Activated CD4-positive, alpha-beta T cell treated with anti-CD3 and anti-CD28 coated beads, Interleukin-2, Interleukin-4, amounts not matched to agents 100 ng/mL and 50 ng/mL, durations not matched to agents 16 hours and 8 hours (primary cell): ENCODE results near the gene EIPR1.
"Not testable (repeated sequence)": the region's sequence is repeated elsewhere in the genome, so short reads cannot be mapped to it uniquely, and the experiment has no call there.

Source experiments
- DNase-seq: peaks from one replicate; pipeline ENCODE4 v3.0.0-alpha.2; 2020; ENCODE audit warnings: low spot score

Gene EIPR1

DNA sequence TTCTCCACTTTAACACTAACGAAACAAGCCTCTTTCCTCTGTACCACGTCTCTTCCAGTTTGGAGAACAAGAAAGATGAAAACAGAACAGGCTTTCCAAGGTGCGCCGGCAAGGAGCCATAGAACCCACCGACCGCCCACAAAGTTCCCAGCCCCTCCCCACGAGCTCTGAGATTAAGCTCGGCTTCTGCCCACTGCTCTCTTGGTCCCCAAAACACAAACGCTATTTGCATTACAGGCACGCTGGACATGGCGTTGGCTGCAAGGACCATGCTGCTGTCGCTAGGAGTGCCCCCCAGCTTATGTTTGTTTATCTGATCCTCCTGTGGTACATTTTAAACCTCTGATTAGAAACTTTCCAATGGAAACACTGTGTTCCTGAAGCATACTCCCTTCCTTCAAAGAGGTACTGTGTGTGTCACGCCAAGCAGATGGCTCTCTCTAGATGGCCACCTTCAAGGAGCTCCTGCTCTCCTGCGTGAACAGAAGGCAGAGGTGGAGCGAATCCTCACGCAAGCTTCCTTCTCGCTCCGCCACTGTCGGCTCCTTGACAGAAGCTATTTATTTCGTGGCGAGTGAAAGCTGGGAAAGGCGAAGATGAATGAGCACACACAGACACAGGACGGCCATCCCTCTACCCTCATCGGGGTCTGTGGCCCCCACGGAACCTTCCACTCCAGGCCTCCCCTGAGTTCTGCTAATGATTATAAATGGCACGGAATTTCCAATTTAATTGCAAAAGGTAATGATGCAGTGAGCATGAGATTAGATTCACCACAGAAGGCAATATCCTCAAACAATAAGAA, 166.2 kb downstream of the EIPR1 start:
- no peak for DNase-seq

DNA sequence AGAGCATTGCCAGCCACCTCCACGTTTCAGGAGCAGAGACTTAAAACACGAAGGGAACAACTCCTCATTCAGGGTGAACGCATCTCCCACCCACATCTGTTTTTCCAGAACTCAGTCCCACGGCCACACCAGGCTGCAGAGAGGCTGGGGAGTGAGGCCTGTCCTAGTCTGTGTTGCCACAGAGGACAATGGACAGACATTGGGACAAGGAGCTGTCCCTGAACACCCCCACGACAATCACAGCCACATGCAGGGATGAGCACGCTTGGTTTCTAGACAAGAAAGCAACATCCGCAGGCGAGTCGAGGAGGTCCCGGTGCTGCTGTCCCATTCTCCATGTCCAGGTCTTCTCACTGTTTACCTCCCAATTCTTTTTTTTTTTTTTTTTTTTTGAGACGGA, 167.4 kb downstream of the EIPR1 start:
- DNase-seq: no peak

DNA sequence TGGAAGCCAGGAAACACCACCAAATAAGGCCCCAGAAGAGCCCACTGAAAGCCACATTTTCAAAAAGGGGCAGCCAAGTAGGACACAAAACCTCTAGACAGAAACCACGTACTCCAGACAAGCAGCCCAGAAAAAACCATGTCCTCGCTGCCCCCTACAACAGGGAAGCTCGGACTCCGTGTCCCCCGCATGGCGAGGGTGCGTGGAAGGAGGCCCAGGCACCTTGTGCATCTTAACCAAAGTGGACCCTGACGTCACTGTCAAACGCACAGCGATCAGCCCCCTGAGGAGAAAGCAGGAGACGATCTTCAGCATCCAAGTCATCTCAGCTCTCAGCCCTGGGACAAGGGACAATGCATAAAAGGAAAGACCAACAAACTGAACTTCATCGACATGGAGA, 168.4 kb downstream of the EIPR1 start:
- no peak for DNase-seq

DNA sequence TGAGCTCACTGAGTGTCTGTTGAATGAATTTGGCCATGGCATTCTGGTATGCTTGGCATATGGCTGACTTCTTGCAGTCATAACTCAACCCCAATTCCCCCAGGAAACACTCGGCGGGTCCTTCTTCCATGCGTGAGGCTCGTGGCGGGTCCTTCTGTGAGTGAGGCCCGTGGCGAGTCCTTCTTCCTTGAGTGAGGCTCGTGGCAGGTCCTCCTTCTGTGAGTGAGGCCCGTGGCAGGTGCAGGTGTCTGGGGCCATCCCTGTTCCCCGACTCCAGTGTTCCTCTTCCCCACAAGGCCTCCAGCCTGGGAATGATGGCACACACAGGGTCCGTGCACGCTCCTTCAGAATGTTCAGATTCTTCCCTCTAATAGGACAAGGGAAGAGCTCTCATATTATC, 169.0 kb downstream of the EIPR1 start:
- no peak for DNase-seq

DNA sequence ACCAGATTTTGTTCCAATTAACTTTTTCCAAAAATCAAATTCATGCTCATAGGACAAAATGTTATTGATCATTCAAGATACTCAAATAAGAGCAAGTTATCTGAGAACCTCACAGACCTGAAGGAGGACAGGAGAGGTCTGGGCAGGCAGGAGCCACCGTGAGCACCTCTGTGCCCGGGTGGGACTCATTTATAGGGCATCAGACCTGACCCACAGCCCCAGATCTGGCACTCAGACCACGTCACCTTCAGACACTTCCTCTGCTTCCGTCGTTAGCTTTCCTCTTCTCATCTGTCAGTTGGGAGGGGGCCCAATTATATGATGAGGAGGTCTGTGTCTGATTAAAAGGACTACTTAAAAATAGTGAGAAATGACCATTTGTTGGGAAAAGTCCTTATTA, 169.4 kb downstream of the EIPR1 start:
- DNase-seq: no peak

DNA sequence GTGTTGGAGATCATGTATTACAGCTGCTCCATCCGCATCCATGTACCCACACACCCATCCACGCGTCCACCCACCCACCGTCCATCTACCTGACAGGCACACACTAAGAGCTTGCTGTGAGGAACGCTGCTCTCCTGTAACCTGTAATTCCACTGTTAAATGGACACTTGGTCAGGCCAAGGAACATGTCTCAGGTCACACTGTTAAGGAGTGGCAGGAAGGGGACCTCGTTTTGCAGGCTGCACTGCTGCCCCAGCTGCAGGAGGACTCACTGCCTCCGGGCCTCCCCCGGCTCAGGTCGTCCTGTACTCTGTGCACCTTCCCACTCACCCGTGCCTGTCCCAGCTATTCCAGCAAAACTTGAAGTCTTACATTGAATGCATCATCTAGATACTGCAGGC, 170.5 kb downstream of the EIPR1 start:
- no peak for DNase-seq

DNA sequence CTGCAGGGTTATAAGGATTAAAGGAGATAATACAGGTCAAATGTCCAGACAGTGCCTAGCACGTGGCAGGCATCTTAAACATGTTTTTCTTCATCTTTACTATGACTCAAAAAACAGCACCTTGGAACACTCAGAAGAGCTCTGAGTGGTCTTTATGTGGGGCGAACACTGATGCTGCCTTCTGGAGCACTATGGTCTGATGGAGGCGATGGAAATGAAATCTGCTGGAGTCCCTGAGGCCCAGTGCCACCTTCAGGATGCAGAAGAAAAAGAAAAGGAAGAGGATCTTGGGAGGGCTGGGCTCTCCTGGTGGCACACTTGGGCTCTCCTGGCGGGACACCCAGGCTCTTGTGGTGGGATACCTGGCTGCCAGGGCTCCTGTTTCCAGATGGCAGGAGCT, 171.8 kb downstream of the EIPR1 start:
- DNase-seq: no peak

DNA sequence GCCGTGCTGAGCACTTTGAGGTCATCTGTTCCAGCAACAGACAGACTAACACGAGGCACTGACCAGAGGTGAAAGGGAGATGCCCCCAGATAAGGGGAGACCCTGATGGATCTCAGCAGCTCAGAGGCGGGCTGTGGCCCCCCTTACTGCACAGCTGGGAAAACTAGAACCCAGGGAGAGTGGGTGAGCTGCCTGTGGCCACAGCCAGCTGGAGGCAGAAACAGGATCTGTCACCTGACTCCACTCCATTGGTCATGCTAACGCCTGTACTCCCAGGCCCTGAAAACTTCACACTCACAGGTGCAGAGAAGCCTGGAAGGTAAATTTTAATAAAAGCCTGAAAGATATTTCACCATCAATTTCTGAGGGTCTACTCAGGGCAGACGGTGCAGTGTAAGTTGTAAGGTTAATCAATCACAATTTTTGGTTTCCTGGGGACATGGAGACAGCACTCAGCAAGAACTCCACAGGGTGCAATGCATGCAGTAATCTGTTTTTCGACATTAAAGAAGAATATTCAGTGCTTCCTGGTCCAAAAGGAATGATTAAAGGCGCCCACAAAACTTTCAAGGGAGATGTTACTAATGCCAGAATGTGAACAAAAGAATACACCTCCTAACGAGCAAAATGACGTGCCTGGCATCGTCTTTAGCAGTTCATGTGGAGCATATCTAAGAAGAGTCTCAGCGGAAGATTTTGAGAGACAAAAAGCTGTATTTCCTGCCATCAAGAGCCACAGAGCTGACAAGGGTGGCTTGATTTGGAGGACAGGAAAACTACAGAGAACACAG, 173.4 kb downstream of the EIPR1 start:
- DNase-seq: no peak

DNA sequence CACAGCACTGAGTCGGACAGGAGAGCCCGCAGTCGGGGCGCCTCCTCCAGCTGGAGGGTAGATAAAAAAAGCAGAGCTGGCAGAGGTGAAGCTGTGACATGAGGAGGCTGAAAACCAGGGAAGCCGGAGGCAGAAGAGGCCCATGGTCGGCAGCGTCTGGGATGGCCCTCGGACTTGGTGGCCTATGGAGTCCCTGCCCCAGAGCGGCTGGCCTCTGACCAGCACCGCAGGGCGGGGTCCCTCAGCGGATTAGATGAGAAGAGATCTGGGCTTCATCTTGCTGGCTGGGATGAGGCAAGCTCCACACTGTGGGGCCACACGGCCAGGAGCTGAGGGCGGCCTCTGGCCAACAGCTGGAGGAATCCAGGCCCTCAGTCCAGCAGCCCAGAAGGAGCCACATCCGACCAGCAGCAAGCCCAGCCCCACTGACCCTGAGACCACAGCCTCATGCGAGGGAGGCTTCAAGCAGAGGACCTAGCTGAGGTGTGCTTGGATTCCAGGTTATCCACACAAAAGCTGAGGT, 174.1 kb downstream of the EIPR1 start:
- no peak for DNase-seq

DNA sequence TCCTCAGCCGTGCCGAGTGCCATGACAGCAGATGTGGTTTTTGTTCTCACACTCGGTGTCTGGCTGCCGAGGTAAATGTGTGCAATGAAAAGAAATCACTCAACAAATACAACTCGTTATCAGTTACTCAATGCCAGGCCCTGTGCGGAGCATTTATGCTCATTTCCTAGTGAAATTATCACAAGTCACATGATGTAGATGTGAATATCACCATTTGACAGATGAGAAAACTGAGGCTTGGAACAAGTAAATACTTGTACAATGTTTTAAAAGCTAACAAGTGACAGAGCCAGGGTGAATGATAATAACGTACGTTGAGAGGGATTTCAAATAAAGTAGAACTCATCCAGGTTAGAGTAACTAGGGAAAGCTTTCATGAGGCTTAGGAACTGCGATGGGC, 174.7 kb downstream of the EIPR1 start:
- no peak for DNase-seq

DNA sequence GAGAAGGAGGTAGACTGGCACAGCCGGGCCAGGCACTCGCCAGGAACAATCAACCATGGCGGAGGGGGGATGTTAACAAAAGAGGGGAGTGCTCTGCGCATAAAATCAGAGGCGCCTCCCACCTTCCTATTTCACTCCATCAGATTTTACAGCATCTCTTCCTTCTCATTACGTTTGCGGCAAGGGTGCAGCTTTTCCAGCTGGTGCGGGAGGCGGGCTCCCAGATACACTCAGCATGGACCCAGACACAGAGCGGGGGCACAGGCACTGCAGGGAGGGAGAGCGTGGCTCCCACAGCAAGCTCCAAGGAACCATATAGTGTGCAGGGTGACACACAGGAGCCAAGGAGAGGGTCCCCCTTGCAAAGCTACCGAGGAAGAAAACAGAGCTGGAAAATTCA, 176.3 kb downstream of the EIPR1 start:
- no peak for DNase-seq

DNA sequence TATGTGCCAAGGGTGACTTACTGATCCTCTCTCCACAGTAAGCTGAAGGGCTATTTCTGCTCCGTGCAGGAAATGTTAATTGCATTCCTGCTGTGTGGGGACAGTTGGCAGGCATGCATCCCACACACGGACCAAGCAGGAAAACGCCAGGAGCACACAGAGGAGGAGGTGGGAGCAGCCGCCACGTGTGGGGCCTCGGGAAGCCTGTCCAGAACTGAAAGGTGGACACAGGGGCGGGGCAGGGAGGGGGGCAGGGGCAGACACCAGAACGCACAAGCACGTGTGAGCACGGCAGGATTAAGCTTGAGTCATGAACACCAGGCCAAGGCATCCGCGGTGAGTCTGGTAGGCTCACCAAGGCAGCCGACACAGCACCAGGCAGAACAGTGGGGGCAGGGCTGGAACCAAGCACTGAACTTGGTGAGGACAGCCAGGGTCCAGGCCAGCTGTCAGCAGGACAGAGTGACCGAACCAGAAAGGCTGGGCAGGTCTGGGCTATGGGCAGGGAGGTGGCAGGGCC, 177.1 kb downstream of the EIPR1 start:
- DNase-seq: no peak

DNA sequence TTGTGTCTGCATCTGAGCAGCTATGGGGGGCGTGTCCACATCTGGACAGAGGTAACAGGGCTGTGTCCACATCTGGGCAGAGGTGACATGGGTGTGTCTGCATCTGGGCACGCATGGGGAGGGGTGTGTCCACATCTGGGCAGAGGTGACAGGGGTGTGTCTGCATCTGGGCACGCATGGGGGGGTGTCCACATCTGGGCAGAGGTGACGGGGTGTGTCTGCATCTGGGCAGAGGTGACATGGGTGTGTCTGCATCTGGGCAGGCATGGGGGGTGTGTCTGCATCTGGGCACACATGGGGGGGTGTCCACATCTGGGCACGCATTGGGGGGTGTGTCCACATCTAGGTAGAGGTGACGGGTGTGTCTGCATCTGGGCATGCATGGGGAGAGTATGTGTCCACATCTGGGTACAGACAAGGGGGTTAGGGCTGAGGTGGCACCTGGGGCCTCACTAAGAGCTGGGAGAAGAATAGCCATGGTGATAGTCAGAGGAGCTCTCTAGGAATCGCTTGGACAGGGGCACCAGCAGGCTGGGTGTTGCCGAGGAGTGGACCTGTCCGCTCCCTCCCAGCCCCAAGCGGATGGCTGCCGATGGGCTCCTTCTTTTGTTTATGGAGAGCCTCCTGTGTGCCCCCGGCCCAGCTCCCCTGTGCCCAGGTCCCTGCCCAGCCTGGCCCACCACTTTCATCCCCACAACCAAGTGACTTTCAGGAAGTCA, 177.8 kb downstream of the EIPR1 start:
- no peak for DNase-seq

DNA sequence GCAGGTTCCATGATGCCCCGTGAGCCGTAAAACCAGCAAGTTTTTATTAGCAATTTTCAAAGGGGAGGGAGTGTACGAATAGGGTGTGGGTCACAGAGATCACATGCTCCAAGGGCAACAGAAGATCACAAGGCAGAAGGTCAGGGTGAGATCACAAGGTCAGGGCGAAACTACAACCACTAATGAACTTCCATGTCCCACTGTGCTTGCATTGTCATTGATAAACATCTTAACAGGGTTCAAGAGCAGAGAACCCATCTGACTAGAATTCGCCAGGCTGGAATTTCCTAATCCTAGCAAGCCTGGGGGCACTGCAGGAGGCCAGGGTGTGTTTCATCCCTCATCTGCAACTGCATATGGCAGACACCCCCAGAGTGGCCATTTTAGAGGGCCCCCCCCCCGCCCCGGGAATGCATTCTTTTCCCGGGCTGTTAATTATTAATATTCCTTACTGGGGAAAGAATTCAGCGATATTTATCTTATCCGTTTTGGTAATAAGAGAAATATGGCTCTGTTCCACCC, 178.9 kb downstream of the EIPR1 start:
- DNase-seq: not testable (repeated sequence)

DNA sequence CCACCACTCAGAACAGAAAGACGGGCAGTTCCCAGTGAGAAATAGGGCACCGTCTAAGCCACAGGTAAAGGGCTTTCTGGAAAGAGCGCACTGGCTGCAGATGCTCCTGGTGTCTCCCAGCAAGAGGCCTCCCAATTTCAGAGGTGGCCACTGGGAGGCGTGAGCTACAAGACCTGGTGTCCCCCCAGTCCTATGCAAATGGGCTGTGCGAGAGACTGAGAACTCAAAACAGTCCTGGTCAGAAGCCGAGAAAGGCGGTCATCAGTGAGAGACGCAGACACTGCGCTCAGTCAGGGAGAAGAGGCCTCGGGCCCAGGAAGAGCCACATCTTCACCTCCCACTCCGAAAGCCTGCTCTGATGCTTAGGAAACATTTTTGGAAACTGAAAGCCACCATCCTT, 179.5 kb downstream of the EIPR1 start:
- DNase-seq: peak; percentile 6

DNA sequence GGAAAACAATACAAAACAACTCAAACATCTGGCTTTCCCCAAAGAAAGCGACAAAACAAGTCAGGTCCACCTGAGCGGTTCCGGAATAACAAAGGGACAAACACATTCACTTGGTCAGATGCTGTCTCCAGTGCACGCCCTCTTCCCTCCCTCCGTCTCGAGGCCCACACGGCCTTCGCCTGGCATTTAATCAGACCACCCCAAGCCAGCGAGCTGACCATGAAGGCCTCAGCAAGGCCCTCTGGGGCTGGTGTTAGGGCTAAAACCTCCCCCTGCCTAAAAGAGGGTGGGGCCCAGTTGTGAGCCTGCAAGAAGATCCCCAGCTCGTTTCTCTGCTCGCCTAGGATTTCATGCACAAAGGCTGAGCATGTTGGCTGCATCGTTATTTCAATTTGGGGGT, 180.3 kb downstream of the EIPR1 start:
- DNase-seq: no peak

DNA sequence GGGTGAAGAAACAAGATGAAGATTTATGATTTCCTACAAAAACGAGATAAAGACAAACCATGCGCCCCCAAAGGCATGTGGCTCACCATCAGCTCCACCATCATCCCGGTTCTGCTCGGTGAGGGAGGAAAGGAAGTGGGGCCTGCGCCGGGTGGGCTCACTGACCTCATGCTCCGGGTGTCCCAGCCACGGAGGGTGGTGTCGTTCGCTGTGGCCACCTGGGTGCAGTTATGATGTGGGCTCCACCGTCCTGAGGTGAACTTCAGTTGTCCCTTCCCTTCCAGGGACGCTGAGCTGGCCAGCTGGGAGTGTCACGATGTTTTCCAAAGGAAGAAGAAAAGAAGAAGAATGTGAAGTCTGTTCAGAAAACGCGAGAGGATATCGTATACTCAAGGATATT, 180.9 kb downstream of the EIPR1 start:
- DNase-seq: no peak

DNA sequence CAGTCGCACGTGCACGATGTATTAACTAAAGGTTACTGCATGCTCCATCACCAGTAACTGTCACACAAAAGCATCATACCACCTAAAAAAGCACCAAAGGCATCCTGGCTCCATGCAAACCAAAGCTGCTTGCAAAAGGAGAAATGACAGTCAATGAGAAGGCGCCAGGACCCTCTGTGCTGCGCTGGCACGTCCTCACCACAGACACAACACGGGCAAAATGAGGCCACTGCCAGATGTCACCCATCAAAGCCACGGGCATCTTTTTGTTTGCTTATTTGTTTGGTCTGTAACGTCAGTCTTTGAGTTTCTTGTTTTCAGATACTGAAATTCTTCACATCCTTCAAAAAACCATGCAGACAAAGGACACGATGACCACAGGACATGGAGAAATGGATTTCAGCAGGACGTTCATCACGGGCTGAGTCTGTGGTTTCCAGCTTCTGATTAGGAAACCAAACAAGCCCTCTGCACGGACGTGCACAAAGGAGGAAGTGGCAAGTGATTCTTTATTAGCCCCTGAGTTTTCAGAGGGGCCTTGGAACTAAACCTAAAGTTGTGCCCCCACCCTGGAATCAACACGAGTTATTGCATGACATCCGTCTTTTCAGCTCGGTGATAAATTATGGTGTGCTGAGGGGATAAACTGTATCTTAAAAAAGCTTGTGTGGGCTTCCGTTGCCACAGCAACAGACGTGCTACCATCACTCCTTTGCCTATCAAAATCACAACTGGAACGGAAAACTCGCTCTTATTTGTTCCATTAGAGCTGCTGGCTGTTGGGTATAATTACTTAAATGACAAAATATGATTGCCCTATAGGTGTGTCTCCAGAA, 181.8 kb downstream of the EIPR1 start:
- DNase-seq: no peak

DNA sequence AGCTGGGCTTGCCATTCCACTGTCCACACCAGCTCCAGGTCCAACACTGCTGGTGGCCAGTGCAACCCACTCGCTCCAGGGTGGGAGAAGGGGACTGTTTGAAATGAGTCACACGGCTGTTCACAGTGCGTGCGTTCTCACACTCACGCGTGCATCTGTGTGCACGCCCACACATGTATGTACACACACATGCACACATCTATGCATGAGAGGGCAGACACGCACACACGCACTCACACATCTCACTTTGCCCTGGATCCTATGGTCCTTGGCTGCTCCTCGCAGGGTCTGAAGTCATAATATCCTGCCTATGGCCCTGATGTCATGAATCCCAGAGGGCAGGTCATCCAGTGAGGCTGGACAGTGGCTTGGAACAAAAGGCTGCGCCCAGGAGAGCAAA, 182.8 kb downstream of the EIPR1 start:
- DNase-seq: no peak

DNA sequence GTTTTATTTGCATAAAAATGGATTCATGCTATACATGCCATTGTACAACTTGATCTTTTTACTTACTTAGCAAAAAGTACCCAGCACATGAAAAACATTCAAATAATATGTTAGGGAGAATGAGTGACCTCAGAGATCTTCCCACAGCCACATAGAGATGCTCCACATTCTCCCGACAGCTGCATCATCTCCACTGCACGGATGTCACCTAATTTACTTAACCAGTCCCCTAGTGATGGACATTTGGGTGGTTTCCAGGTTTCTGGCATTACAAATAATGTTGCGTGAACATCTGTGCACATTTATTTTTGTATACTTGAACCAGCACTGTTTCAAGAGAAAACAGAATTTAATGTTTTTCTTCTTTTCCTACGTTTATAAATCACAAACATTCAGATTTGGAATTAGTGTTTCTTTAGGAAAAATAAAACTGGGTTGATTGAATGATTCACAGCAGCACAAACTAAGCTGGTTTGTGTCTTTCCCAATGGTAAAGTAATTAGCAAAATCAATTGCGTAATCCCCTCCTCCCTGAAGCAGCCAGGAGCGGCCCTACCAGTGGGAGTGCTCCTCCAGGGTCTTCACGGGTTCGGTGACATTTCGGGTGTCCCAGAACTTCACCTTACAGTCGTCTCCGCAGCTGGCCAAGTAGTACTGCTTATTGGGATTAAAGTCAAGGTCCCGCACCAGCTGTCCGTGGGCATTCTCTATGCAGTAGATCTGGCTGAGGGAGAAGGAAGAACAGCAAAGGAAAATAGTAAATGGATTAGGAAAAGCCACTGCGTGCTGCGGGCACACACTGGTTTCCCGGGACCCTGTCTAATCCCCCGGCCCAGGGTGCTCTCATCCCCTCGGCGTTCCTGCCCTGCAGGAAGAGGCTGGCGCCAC, 183.9 kb downstream of the EIPR1 start:
- DNase-seq: no peak
